Naive B cell (primary cell): ENCODE results near the gene P4HB. TPM values are rescaled to one million over a fixed set of nuclear protein-coding genes. Genes with fewer than 3 reads are reported as not detected.

ENCODE experiments used
- ATAC-seq, 2 donors: fragments of 150-1000 bp; cut with Tn5 transposase; 2 replicates each; pipeline ENCODE4 v1.10.0; 2021; ENCODE audit warnings: low read depth in 2 of 2, mild to moderate bottlenecking in 2 of 2, moderate library complexity in 2 of 2
- DNase-seq: peaks from one replicate; pipeline ENCODE4 v3.0.0; 2022
- H3K27ac Mint-ChIP-seq, 6 donors: one replicate each; pipeline ENCODE4 v1.8.0; 2020 to 2022; ENCODE audit warnings: mild to moderate bottlenecking in 6 of 6, mixed read lengths in 6 of 6, moderate library complexity in 5 of 6, inconsistent platforms in 2 of 6
- H3K27me3 Mint-ChIP-seq, 3 donors: one replicate each; pipeline ENCODE4 v1.8.0; 2021 to 2022; ENCODE audit warnings: mixed read lengths in 3 of 3, mild to moderate bottlenecking in 1 of 3
- H3K36me3 Mint-ChIP-seq, 2 donors: one replicate each; pipeline ENCODE4 v1.8.0; 2020 to 2022; ENCODE audit warnings: mixed read lengths in 2 of 2, inconsistent platforms in 1 of 2, mild to moderate bottlenecking in 1 of 2
- H3K4me1 Mint-ChIP-seq, 3 donors: one replicate each; pipeline ENCODE4 v1.8.0; 2020 to 2022; ENCODE audit warnings: mixed read lengths in 3 of 3, inconsistent platforms in 1 of 3, mild to moderate bottlenecking in 1 of 3, moderate library complexity in 1 of 3
- H3K4me3 Mint-ChIP-seq, 8 donors: one replicate each; pipeline ENCODE4 v1.8.0; 2020 to 2022; ENCODE audit warnings: mild to moderate bottlenecking in 8 of 8, mixed read lengths in 8 of 8, moderate library complexity in 8 of 8, inconsistent platforms in 2 of 8
- H3K9me3 Mint-ChIP-seq, 7 donors: one replicate each; pipeline ENCODE4 v1.8.0; 2020 to 2022; ENCODE audit warnings: mixed read lengths in 7 of 7, mild to moderate bottlenecking in 5 of 7, inconsistent platforms in 2 of 7, moderate library complexity in 1 of 7
- polyA plus RNA-seq, 6 donors: library from polyadenylated mRNA; unstranded; fragments of 300-500 nt; fragmentation: Illumina TruSeq; gene quantifications; one replicate each; pipeline ENCODE4 v1.2.3, GENCODE V29; 2021; ENCODE audit warnings: low read depth in 6 of 6

Gene P4HB
- polyA plus RNA-seq, 6 donors from 2014 or later = 139 to 192 (median 158) TPM

GRCh38 chr17:81808778-81809555 is 51.4 kb downstream of the P4HB start:
- H3K4me3 Mint-ChIP-seq = peak overlapping the region in 1 of 8 donors; percentile 12
- H3K4me1 Mint-ChIP-seq = peaks cover 0 to 8% (median 5%) of the 10 kb centered on the region in 3 donors
- DNase-seq = no peak
- no peaks in the 10 kb centered on the region for H3K9me3 Mint-ChIP-seq
- no peaks in the 10 kb centered on the region for H3K36me3 Mint-ChIP-seq
- ATAC-seq = no peak
- peak overlapping the region in 1 of 6 donors; percentile 90 for H3K27ac Mint-ChIP-seq
- H3K27me3 Mint-ChIP-seq = peaks cover 8 to 55% (median 26%) of the 10 kb centered on the region in 3 donors

DNA sequence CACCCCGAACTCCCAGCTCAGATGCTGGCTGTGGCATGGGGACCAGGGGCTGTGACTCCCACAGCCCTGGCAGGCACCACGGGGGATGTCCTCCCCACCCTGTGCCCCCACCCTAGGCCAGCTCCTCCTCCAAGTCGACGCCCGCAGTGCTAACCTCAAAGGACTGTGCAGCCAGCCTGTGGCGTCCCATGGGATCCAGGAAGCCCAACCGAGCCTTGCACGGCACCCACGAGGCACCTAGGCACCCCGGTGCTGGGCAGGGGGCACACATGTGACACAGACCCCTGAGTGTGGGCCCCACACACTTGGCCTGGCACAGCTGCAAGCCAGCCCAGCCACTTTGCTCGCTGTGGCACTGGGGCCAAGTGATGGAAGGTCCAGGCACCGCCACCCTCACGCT is 52.5 kb downstream of the P4HB start:
- Mint-ChIP-seq H3K27ac (no peak overlapping the region), H3K9me3 (no peaks in the 10 kb centered on the region), H3K4me1 (peaks cover 5 to 12% (median 8%) of the 10 kb centered on the region in 3 donors), H3K4me3 (no peak overlapping the region), H3K27me3 (peaks cover 10 to 62% (median 33%) of the 10 kb centered on the region in 3 donors), H3K36me3 (peaks cover 0 to 3% of the 10 kb centered on the region in 2 donors)
- DNase-seq (no peak), ATAC-seq (no peak)

GRCh38 chr17:81807210-81807719 is 53.1 kb downstream of the P4HB start:
- peak in 1 of 2 donors; percentile 21 for ATAC-seq
- H3K4me1 Mint-ChIP-seq = peaks cover 10 to 17% (median 12%) of the 10 kb centered on the region in 3 donors
- no peaks in the 10 kb centered on the region for H3K9me3 Mint-ChIP-seq
- H3K27me3 Mint-ChIP-seq = peaks cover 13 to 68% (median 38%) of the 10 kb centered on the region in 3 donors
- peaks cover 0 to 9% of the 10 kb centered on the region in 2 donors for H3K36me3 Mint-ChIP-seq
- no peak overlapping the region for H3K4me3 Mint-ChIP-seq
- no peak overlapping the region for H3K27ac Mint-ChIP-seq
- no peak for DNase-seq

- no peaks in the 10 kb centered on the region for H3K9me3 Mint-ChIP-seq
- no peak for DNase-seq
- peaks cover 0 to 12% of the 10 kb centered on the region in 2 donors for H3K36me3 Mint-ChIP-seq
- peaks cover 10 to 19% (median 12%) of the 10 kb centered on the region in 3 donors for H3K4me1 Mint-ChIP-seq
- no peak overlapping the region for H3K27ac Mint-ChIP-seq
- ATAC-seq = no peak
- H3K27me3 Mint-ChIP-seq = peaks cover 18 to 74% (median 45%) of the 10 kb centered on the region in 3 donors
- peak overlapping the region in 1 of 8 donors; percentile 6 for H3K4me3 Mint-ChIP-seq
These were observed 53.7 kb downstream of the P4HB start for GRCh38 chr17:81806461-81807209.

- Mint-ChIP-seq H3K27ac (no peak overlapping the region), H3K4me3 (peak overlapping the region in 3 of 8 donors; percentile 6 to 51 (median 42)), H3K27me3 (peaks cover 25 to 79% (median 51%) of the 10 kb centered on the region in 3 donors), H3K4me1 (peaks cover 10 to 19% (median 12%) of the 10 kb centered on the region in 3 donors), H3K36me3 (peaks cover 0 to 12% of the 10 kb centered on the region in 2 donors), H3K9me3 (no peaks in the 10 kb centered on the region)
- DNase-seq = no peak
- ATAC-seq = no peak
These were observed 54.5 kb downstream of the P4HB start for GRCh38 chr17:81805707-81806460.

DNA sequence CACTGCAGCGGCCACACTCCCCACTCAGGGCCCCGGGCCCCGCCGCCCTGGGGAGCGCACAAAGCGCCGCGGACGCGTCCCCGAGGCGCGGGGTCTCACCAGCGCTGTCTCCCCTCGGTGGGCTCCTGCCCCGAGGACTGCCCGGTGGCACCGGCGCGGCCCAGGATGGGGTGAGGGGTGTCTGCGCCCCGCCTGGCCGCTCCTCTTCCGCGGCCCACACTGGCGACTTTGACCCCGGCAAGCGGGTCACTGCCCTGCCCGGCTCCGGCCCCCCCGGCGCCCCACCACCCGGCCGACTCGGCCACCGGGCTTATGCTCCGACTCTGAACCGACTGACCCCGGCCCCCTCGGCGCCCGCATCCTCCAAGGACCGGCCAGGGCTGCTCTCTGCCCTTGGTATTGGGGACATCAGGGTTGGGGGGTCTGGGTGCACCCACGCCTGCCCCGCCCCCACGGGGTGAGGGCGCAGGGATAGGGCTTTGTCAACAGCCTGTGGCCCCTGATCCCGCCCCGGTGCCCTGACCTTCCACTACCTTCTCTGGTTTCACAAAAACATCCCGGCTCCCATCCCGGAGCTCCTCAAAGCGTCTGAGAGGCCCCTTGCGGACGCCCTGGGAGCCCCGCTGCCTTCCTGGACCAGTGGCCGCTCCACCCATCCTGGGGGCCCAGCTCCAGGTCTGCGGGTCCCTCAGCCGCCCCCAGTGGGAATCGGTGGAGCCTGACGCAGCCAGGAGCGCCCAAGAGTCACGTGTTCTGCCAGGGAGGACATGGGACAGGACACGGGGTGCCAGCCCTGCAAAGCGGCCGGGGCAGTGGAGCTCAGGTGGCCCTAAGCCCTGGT is 55.6 kb downstream of the P4HB start:
- Mint-ChIP-seq H3K4me3 (peak overlapping the region in 2 of 8 donors; percentile 31 to 42), H3K36me3 (peaks cover 0 to 12% of the 10 kb centered on the region in 2 donors), H3K9me3 (peaks cover 0 to 2% (median 0%) of the 10 kb centered on the region in 7 donors), H3K4me1 (peaks cover 10 to 19% (median 12%) of the 10 kb centered on the region in 3 donors), H3K27ac (peak overlapping the region in 1 of 6 donors; percentile 57), H3K27me3 (peaks cover 35 to 79% (median 52%) of the 10 kb centered on the region in 3 donors)
- DNase-seq (no peak), ATAC-seq (no peak)

DNA sequence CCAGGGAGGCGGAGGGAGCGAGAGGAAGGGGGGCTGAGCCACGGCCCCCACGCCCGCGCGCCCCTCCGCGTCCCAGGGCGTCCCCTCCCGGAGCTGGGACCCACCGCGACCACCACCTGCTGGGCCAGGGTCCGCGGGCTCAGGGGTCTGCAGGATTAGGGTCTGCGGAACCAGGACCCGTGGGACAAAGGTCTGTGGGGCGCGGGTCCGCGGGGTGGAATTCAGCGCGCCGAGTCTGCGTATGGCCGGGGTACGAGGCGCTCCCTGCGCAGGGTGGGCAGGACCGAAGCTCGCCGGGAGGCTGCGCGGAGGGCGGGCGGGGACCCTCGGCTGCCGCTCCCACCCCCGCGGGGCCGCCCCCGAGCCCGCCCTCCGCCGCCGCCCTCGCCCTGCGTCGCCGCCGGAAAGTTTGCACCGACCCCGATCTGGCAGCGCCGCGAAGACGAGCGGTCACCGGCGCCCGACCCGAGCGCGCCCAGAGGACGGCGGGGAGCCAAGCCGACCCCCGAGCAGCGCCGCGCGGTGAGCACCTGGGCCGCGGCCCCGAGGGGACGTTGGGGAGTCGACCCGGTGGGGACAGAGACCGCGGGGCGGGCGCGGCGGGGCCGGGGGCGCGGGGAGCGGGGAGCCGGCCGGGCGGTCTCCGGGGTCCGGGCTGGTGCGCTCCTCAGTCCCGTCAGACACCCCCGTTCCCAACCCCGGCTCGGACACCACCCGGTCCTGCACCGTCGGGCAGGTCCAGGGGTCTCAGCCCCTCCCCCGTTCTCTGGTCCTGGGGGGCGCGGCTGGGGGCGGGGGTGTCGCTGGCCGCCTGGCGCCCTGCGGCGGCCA is 56.4 kb downstream of the P4HB start, which contains the start of gene GCGR:
GCGR (plus strand) TSS at position 423 of the 831 bp plus-strand sequence. CDS start 4,869 bp downstream, outside the sequence.
- Mint-ChIP-seq H3K27me3 (peaks cover 33 to 78% (median 51%) of the 10 kb centered on the region in 3 donors), H3K9me3 (peaks cover 0 to 3% (median 0%) of the 10 kb centered on the region in 7 donors), H3K4me3 (peak within 1 kb of the TSS in 2 of 8 donors; percentile 42 to 53), H3K4me1 (peaks cover 8 to 19% (median 10%) of the 10 kb centered on the region in 3 donors), H3K27ac (peak within 1 kb of the TSS in 1 of 6 donors; percentile 57), H3K36me3 (peaks cover 0 to 12% of the 10 kb centered on the region in 2 donors)
- DNase-seq (no peak), ATAC-seq (peak in 1 of 2 donors; percentile 14)

- Mint-ChIP-seq H3K4me1 (peaks cover 8 to 19% (median 10%) of the 10 kb centered on the region in 3 donors), H3K27ac (peak overlapping the region in 1 of 6 donors; percentile 34), H3K9me3 (peaks cover 0 to 3% (median 0%) of the 10 kb centered on the region in 7 donors), H3K36me3 (peaks cover 0 to 12% of the 10 kb centered on the region in 2 donors), H3K27me3 (peaks cover 33 to 74% (median 49%) of the 10 kb centered on the region in 3 donors), H3K4me3 (peak overlapping the region in 4 of 8 donors; percentile 47 to 78 (median 52))
- DNase-seq = no peak
- ATAC-seq = no peak
These were observed 57.3 kb downstream of the P4HB start for GRCh38 chr17:81802856-81803643.

GRCh38 chr17:81802048-81802758 is 58.1 kb downstream of the P4HB start:
- H3K4me1 Mint-ChIP-seq = peaks cover 8 to 19% (median 10%) of the 10 kb centered on the region in 3 donors
- peak overlapping the region in 5 of 8 donors; percentile 14 to 78 (median 51) for H3K4me3 Mint-ChIP-seq
- peaks cover 33 to 66% (median 44%) of the 10 kb centered on the region in 3 donors for H3K27me3 Mint-ChIP-seq
- no peak for ATAC-seq
- no peak overlapping the region for H3K27ac Mint-ChIP-seq
- peaks cover 0 to 3% (median 0%) of the 10 kb centered on the region in 7 donors for H3K9me3 Mint-ChIP-seq
- DNase-seq = no peak
- H3K36me3 Mint-ChIP-seq = peaks cover 0 to 12% of the 10 kb centered on the region in 2 donors

DNA sequence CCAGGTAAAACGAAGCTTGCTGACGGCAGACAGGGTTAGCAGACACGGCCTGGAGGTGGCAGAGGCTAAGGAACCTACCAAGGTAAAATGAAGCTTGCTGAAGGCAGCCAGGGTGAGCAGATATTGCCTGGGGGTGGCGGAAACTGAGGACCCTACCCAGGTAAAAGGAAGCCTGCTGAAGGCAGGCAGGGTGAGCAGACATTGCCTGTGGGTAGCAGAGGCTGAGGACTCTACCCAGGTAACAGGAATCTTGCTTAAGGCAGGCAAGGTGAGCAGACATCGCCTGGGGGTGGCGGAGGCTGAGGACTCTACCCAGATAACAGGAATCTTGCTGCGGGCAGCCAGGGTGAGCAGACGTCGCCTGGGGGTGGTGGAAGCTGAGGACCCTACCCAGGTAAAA is 59.0 kb downstream of the P4HB start:
- DNase-seq = no peak
- Mint-ChIP-seq H3K4me1 (peaks cover 8 to 19% (median 10%) of the 10 kb centered on the region in 3 donors), H3K27me3 (peaks cover 33 to 59% (median 44%) of the 10 kb centered on the region in 3 donors), H3K9me3 (peaks cover 0 to 3% (median 0%) of the 10 kb centered on the region in 7 donors), H3K4me3 (no peak overlapping the region), H3K27ac (no peak overlapping the region), H3K36me3 (peaks cover 0 to 12% of the 10 kb centered on the region in 2 donors)
- no peak for ATAC-seq
